Glutamatergic neuron (in vitro differentiated cells): ENCODE results near the gene LAMA2. TPM values are rescaled to one million over a fixed set of nuclear protein-coding genes. Genes with fewer than 3 reads are reported as not detected.

Source experiments
- DNase-seq: peaks from one replicate; pipeline ENCODE4 v3.0.0; 2022
- H3K27ac Mint-ChIP-seq: one replicate; pipeline ENCODE4 v1.8.0; 2020; ENCODE audit warnings: mild to moderate bottlenecking, mixed read lengths, inconsistent platforms; ENCODE audit not compliant: unreplicated experiment
- H3K27me3 Mint-ChIP-seq: one replicate; pipeline ENCODE4 v1.8.0; 2020; ENCODE audit warnings: mild to moderate bottlenecking, moderate library complexity, mixed read lengths, inconsistent platforms; ENCODE audit not compliant: unreplicated experiment
- H3K36me3 Mint-ChIP-seq: one replicate; pipeline ENCODE4 v1.8.0; 2020; ENCODE audit warnings: mild to moderate bottlenecking, mixed read lengths, inconsistent platforms; ENCODE audit not compliant: unreplicated experiment
- H3K4me1 Mint-ChIP-seq: one replicate; pipeline ENCODE4 v1.8.0; 2020; ENCODE audit warnings: mild to moderate bottlenecking, low read depth, mixed read lengths, inconsistent platforms; ENCODE audit not compliant: unreplicated experiment
- H3K4me3 Mint-ChIP-seq: one replicate; pipeline ENCODE4 v1.8.0; 2020; ENCODE audit warnings: mild to moderate bottlenecking, mixed read lengths, inconsistent platforms; ENCODE audit not compliant: unreplicated experiment
- H3K9me3 Mint-ChIP-seq: one replicate; pipeline ENCODE4 v1.8.0; 2020; ENCODE audit warnings: mild to moderate bottlenecking, moderate library complexity, mixed read lengths, inconsistent platforms; ENCODE audit not compliant: unreplicated experiment
- total RNA-seq: library from RNA; stranded (reverse); fragmentation: NEBNext Ultra II Directional; extraction: Animal tissue kit (Norgen Biotek cat#: 25700); gene quantifications from one replicate; pipeline ENCODE4 v1.2.1, GENCODE V29; 2021; ENCODE audit not compliant: unreplicated experiment
- TF ChIP-seq, protein P1 (sequence below): fragments of 200-600 bp; sonication (generic); IDR thresholded peaks from one replicate; pipeline ENCODE4 v1.5.0; 2021; ENCODE audit not compliant: partially characterized antibody, unreplicated experiment

Gene LAMA2
- total RNA-seq, 1 donor from 2014 or later: 2.4 TPM

DNA sequence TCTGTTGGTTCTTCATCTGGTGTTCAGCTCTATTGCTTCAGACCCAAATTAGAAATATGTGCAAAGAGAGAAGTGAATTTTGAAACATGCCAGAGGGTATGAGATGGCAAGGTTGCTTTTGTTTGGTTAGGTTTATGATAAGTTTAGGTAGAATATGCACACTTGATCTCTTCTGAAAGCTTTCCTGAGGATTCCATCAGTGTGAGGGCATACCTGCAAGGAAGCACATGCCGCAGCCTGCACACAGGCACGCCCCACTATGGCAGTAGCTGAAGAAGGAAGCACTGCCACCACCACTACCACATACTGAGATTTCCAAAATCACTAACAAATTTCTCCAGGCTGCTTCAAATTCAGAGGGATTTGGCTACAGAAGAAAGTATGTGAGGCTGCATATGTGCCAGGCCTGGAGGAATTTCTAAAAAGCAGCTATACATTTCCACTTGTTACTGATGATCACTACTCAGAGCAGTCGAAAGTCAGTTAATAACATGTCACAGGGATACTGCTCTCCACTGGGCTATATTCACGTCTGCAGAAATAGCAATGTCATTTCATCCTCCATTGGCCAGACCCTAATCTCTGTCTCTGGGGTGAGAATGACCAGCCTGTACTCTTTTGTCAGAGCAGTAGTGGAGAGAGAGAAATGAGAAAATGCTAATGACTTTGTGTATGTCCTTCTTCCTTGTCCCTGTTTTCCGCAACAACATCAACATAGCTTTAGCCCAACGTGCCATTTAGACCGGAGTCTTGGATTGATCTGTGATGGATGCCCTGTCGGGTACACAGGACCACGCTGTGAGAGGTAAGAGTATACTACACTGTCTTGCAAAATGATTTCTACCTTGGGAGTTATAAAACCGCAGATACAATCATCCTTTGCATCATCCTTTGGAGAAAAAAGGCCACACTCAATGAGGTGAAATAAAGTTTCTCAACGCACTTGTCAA is 396.7 kb downstream of the LAMA2 start:
- Mint-ChIP-seq H3K4me1 (peaks cover 24% of the 10 kb centered on the region), H3K4me3 (no peak overlapping the region), H3K36me3 (no peaks in the 10 kb centered on the region), H3K27me3 (no peaks in the 10 kb centered on the region), H3K9me3 (no peaks in the 10 kb centered on the region), H3K27ac (no peak overlapping the region)
- TF ChIP-seq, protein P1, sequence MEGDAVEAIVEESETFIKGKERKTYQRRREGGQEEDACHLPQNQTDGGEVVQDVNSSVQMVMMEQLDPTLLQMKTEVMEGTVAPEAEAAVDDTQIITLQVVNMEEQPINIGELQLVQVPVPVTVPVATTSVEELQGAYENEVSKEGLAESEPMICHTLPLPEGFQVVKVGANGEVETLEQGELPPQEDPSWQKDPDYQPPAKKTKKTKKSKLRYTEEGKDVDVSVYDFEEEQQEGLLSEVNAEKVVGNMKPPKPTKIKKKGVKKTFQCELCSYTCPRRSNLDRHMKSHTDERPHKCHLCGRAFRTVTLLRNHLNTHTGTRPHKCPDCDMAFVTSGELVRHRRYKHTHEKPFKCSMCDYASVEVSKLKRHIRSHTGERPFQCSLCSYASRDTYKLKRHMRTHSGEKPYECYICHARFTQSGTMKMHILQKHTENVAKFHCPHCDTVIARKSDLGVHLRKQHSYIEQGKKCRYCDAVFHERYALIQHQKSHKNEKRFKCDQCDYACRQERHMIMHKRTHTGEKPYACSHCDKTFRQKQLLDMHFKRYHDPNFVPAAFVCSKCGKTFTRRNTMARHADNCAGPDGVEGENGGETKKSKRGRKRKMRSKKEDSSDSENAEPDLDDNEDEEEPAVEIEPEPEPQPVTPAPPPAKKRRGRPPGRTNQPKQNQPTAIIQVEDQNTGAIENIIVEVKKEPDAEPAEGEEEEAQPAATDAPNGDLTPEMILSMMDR: no peak
- no peak for DNase-seq

DNA sequence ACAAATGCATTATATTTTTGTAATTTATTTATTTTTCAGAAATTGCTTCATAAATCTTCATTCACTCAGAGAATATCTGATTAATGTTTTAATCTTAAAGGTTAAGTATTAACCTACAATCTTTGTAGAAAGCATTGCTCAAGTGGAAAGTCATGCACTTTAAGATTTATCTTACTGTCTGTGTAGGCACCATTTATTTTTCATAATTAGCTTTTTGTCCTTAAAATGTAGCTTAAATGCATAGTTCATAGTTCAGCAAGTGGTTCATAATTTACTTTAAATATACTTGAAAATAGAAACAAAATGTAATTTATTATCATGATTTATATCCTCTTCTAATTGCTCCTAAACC is 397.3 kb downstream of the LAMA2 start:
- TF ChIP-seq, protein P1: no peak
- Mint-ChIP-seq H3K27me3 (no peaks in the 10 kb centered on the region), H3K4me3 (no peak overlapping the region), H3K27ac (no peak overlapping the region), H3K9me3 (no peaks in the 10 kb centered on the region), H3K36me3 (no peaks in the 10 kb centered on the region), H3K4me1 (peaks cover 23% of the 10 kb centered on the region)
- no peak for DNase-seq

DNA sequence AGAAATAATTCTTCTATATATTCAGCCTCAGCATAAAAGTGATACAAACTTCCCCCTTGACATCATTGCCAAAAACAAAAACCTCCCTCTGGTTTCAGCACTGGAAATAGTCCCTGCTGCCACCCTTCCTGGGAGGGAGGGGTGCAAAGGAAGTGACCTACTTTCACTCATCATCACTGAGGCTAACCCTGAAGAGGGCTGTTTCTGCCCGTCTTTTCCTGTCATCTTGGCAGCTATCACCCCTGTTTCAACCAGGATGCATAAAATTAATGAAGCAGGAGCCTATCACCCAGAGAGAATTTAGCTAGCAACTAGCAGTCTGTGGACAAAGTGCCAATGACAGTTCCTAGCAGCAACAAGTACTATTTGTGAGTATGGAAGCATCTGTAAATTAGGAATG is 397.8 kb downstream of the LAMA2 start:
- no peaks in the 10 kb centered on the region for H3K27me3 Mint-ChIP-seq
- H3K4me3 Mint-ChIP-seq: no peak overlapping the region
- H3K27ac Mint-ChIP-seq: no peak overlapping the region
- H3K9me3 Mint-ChIP-seq: no peaks in the 10 kb centered on the region
- no peak for DNase-seq
- TF ChIP-seq, protein P1: no peak
- no peaks in the 10 kb centered on the region for H3K36me3 Mint-ChIP-seq
- peaks cover 22% of the 10 kb centered on the region for H3K4me1 Mint-ChIP-seq

DNA sequence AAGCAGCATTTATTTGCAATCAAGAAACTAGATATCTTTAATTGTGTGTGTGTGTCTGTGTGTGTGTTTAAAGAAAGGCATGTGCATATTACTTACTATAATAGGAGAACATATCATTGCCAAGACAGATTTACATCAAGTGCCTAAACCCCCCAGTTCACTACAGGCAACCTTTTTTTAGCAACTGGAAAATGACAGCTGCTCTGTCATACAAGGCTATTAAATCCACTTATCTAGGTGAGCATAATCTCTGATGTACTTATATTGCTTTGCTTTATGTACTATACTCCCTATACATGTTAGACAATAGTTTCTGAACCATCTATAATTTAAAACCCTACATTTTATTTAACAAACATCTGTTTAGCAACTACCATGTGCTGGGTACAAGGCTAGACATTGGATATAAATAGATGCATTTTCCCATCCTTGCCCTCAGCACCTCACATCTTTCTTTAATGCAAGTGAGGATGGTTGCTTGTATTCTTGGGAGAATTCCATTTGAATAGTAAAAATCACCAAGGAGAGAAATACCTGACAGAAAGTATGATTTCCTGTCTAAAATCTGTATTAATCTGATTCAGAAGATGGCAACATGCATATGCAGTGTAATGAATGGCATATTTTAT is 398.3 kb downstream of the LAMA2 start:
- no peak overlapping the region for H3K27ac Mint-ChIP-seq
- no peak for DNase-seq
- H3K9me3 Mint-ChIP-seq: no peaks in the 10 kb centered on the region

More for the DNA sequence above, 398.3 kb downstream of the LAMA2 start:
- TF ChIP-seq, protein P1: no peak
- H3K27me3 Mint-ChIP-seq: no peaks in the 10 kb centered on the region
- no peak overlapping the region for H3K4me3 Mint-ChIP-seq
- H3K4me1 Mint-ChIP-seq: peaks cover 19% of the 10 kb centered on the region
- no peaks in the 10 kb centered on the region for H3K36me3 Mint-ChIP-seq
